PC-9 (cell line): ENCODE measurements around the gene FBP1. TPM values are rescaled to one million over a fixed set of nuclear protein-coding genes. Genes with fewer than 3 reads are reported as not detected.

Source experiments
- BruUV-seq: library from RNA; stranded (reverse); fragments of 400-500 nt; replicated peaks from 2 replicates; lab custom pipeline; 2021; lab: Mats Ljungman, UMichigan
- CTCF ChIA-PET: fragments of 300-600 bp; sonication (Branson Sonifier 250); formaldehyde crosslinking; loops from one replicate; lab custom pipeline; 2022; ENCODE audit warnings: antibody characterized with exemption; lab: Charles Lee
- POLR2A ChIA-PET: fragments of 300-600 bp; sonication (Branson Sonifier 250); formaldehyde crosslinking; loops from one replicate; lab custom pipeline; 2022; ENCODE audit warnings: antibody characterized with exemption; ENCODE audit not compliant: unreplicated experiment; lab: Charles Lee
- DNase-seq, 2 experiments: peaks; one replicate each; pipeline versions ENCODE4 v3.0.0 to v3.0.0-alpha.2; 2015 to 2022; ENCODE audit warnings: mixed read lengths in 1 of 2
- H2AFZ ChIP-seq: fragments of 200-600 bp; sonication (generic); 2 replicates; pipeline ENCODE4 v1.8.1; 2017; ENCODE audit warnings: antibody characterized with exemption
- H3F3A ChIP-seq: fragments of 200-600 bp; sonication (generic); 2 replicates; pipeline ENCODE4 v1.8.1; 2017; ENCODE audit warnings: antibody characterized with exemption, mild to moderate bottlenecking, low read depth; ENCODE audit not compliant: insufficient read depth
- H3K27ac ChIP-seq: fragments of 200-600 bp; sonication (generic); 2 replicates; pipeline ENCODE4 v1.6.1; 2016; ENCODE audit warnings: mixed run types
- H3K27me3 ChIP-seq: fragments of 200-600 bp; sonication (generic); 2 replicates; pipeline ENCODE4 v1.6.1; 2016; ENCODE audit warnings: low read depth, mixed run types; ENCODE audit not compliant: insufficient read depth
- H3K36me3 ChIP-seq: fragments of 200-600 bp; sonication (generic); 2 replicates; pipeline ENCODE4 v1.6.1; 2016; ENCODE audit warnings: low read depth, mixed run types
- H3K4me1 ChIP-seq: fragments of 200-600 bp; sonication (generic); replicated peaks from 2 replicates; pipeline ENCODE4 v1.6.1; 2016; ENCODE audit warnings: mixed run types; ENCODE audit not compliant: insufficient read depth
- H3K4me2 ChIP-seq: fragments of 200-600 bp; sonication (generic); 2 replicates; pipeline ENCODE4 v1.6.1; 2017; ENCODE audit warnings: mixed run types
- H3K4me3 ChIP-seq: fragments of 200-600 bp; sonication (generic); 2 replicates; pipeline ENCODE4 v1.6.1; 2016; ENCODE audit warnings: mixed run types
- H3K79me2 ChIP-seq: fragments of 200-600 bp; sonication (generic); 2 replicates; pipeline ENCODE4 v1.6.1; 2017; ENCODE audit warnings: low read depth, mixed run types
- H3K9me2 ChIP-seq: fragments of 200-600 bp; sonication (generic); 2 replicates; pipeline ENCODE4 v1.8.1; 2017; ENCODE audit warnings: mild to moderate bottlenecking; ENCODE audit not compliant: insufficient read depth
- H3K9me3 ChIP-seq: fragments of 200-600 bp; sonication (generic); 2 replicates; pipeline ENCODE4 v1.8.1; 2016; ENCODE audit warnings: low read depth; ENCODE audit not compliant: insufficient read depth
- H4K20me1 ChIP-seq: fragments of 200-600 bp; sonication (generic); 2 replicates; pipeline ENCODE4 v1.8.1; 2017; ENCODE audit not compliant: insufficient read depth
- CTCF ChIP-seq: fragments of 200-600 bp; sonication (generic); conservative IDR thresholded peaks from 2 replicates; pipeline ENCODE4 v1.6.1; 2017; ENCODE audit warnings: mixed run types, antibody characterized with exemption, mild to moderate bottlenecking, moderate library complexity
- EZH2 ChIP-seq: fragments of 200-600 bp; sonication (generic); IDR thresholded peaks from 2 replicates; pipeline ENCODE4 v1.8.0; 2017; ENCODE audit warnings: antibody characterized with exemption, low read depth
- intact Hi-C: fragments of 100-400 bp; cut with micrococcal nuclease; formaldehyde crosslinking; loops from one replicate; pipeline ENCODE4 v1.10.0; 2022; ENCODE audit not compliant: unreplicated experiment
- total RNA-seq: library from RNA; stranded (reverse); gene quantifications from 2 replicates; pipeline ENCODE4 v1.2.3, GENCODE V29; 2021

FBP1 gene
- total RNA-seq, 1 experiment from 2014 or later, result 34.9 TPM

- intact Hi-C loops, result no loop called here
- Histone ChIP-seq H3K4me3 (no peak overlapping the region), H3K9me2 (no peaks in the 10 kb centered on the region), H3K79me2 (no peaks in the 10 kb centered on the region), H2AFZ (no peak overlapping the region), H3K4me2 (no peak overlapping the region), H3K4me1 (0 out of 2 replicates have a peak, but pooled peaks cover 6% of the 10 kb centered on the region), H3K9me3 (no peaks in the 10 kb centered on the region), H3K27ac (no peak overlapping the region), H4K20me1 (no peaks in the 10 kb centered on the region), H3K36me3 (no peaks in the 10 kb centered on the region), H3K27me3 (no peaks in the 10 kb centered on the region), H3F3A (no peaks in the 10 kb centered on the region)
- BruUV-seq, result no TSS peak
- DNase-seq, result no peak
- ChIA-PET CTCF (no interaction called here), POLR2A (interaction anchor here (0.5 to 0.6 kb wide), 2 partner anchors 53 to 203 kb away, joined by 3 read pairs; no protein-coding TSS in a partner anchor)
- TF ChIP-seq CTCF (no peak), EZH2 (no peak)
Measured at GRCh38 chr9:94679587-94679986, 40.3 kb upstream of the FBP1 start.

- Histone ChIP-seq H3K79me2 (no peaks in the 10 kb centered on the region), H3K4me3 (no peak overlapping the region), H4K20me1 (no peaks in the 10 kb centered on the region), H3K27ac (no peak overlapping the region), H3K27me3 (no peaks in the 10 kb centered on the region), H3K9me3 (no peaks in the 10 kb centered on the region), H3K4me2 (no peak overlapping the region), H2AFZ (no peak overlapping the region), H3K36me3 (no peaks in the 10 kb centered on the region), H3K9me2 (no peaks in the 10 kb centered on the region), H3F3A (no peaks in the 10 kb centered on the region; the same call in 1 of the 2 replicates), H3K4me1 (peaks cover 14% of the 10 kb centered on the region)
- POLR2A ChIA-PET, result no interaction called here
- CTCF ChIA-PET, result no interaction called here
- intact Hi-C loops, result no loop called here
- no peak for DNase-seq
- TF ChIP-seq EZH2 (no peak), CTCF (no peak)
- no TSS peak for BruUV-seq
Measured at GRCh38 chr9:94677929-94678328, 38.6 kb upstream of the FBP1 start.

GRCh38 chr9:94676446-94677131 lies 37.3 kb upstream of the FBP1 start:
- Histone ChIP-seq H3K27me3 (no peaks in the 10 kb centered on the region), H3K27ac (no peak overlapping the region), H3K4me2 (no peak overlapping the region), H3F3A (no peaks in the 10 kb centered on the region; the same call in 1 of the 2 replicates), H3K36me3 (no peaks in the 10 kb centered on the region), H3K4me1 (peaks cover 18% of the 10 kb centered on the region), H3K9me2 (no peaks in the 10 kb centered on the region), H4K20me1 (no peaks in the 10 kb centered on the region), H3K4me3 (no peak overlapping the region), H2AFZ (no peak overlapping the region), H3K9me3 (no peaks in the 10 kb centered on the region), H3K79me2 (no peaks in the 10 kb centered on the region)
- no peak for DNase-seq
- CTCF ChIA-PET, result interaction anchor here (0.7 kb wide), 1 partner anchor 11 kb away, joined by 3 read pairs; no protein-coding TSS in a partner anchor
- no TSS peak for BruUV-seq
- POLR2A ChIA-PET, result no interaction called here
- TF ChIP-seq CTCF, result no peak
- TF ChIP-seq EZH2, result no peak
- intact Hi-C loops, result no loop called here
